A673 (cell line): Measurements from ENCODE around the gene LRBA. TPM values are rescaled to one million over a fixed set of nuclear protein-coding genes. Genes with fewer than 3 reads are reported as not detected.

Experiments used
- BruUV-seq: library from RNA; stranded (reverse); fragments of 400-500 nt; replicated peaks from 2 replicates; lab custom pipeline; 2021; lab: Mats Ljungman, UMichigan
- CTCF ChIA-PET: fragments of 300-600 bp; sonication (Branson Sonifier 250); formaldehyde crosslinking; loops from one replicate; lab custom pipeline; 2022; ENCODE audit warnings: antibody characterized with exemption; lab: Charles Lee
- POLR2A ChIA-PET: fragments of 300-600 bp; sonication (Branson Sonifier 250); formaldehyde crosslinking; loops from one replicate; lab custom pipeline; 2022; ENCODE audit warnings: antibody characterized with exemption; ENCODE audit not compliant: low non-redundant PET; lab: Charles Lee
- DNase-seq: peaks from one replicate; pipeline ENCODE4 v3.0.0-alpha.2; 2015; ENCODE audit warnings: low spot score
- H3K27ac ChIP-seq: fragments of 200-600 bp; sonication (generic); 2 replicates; pipeline ENCODE4 v1.5.1; 2016; ENCODE audit warnings: mixed run types, low read depth, mild to moderate bottlenecking, mixed read lengths, antibody characterized with exemption, low read length; ENCODE audit not compliant: poor library complexity, severe bottlenecking
- H3K27me3 ChIP-seq: fragments of 200-600 bp; sonication (generic); replicated peaks from 2 replicates; pipeline ENCODE4 v1.6.1; 2017; ENCODE audit warnings: mixed run types, low read depth, mild to moderate bottlenecking, mixed read lengths, antibody characterized with exemption, low read length; ENCODE audit not compliant: insufficient read depth, poor library complexity
- H3K36me3 ChIP-seq: fragments of 200-600 bp; sonication (generic); 2 replicates; pipeline ENCODE4 v1.6.1; 2016; ENCODE audit warnings: mixed run types, mild to moderate bottlenecking, mixed read lengths, antibody characterized with exemption, low read length; ENCODE audit not compliant: insufficient read depth, poor library complexity, severe bottlenecking
- H3K4me1 ChIP-seq: fragments of 200-600 bp; sonication (generic); 2 replicates; pipeline ENCODE4 v1.6.1; 2017; ENCODE audit warnings: mixed run types, mild to moderate bottlenecking, mixed read lengths, antibody characterized with exemption, low read length; ENCODE audit not compliant: insufficient read depth, poor library complexity, severe bottlenecking
- H3K4me3 ChIP-seq: fragments of 200-600 bp; sonication (generic); 2 replicates; pipeline ENCODE4 v1.5.1; 2016; ENCODE audit warnings: low read depth, mixed run types, mild to moderate bottlenecking, mixed read lengths, low read length; ENCODE audit not compliant: poor library complexity, severe bottlenecking
- H3K9me3 ChIP-seq: fragments of 200-600 bp; sonication (generic); 2 replicates; pipeline ENCODE4 v1.6.1; 2016; ENCODE audit warnings: mixed run types, low read depth, mild to moderate bottlenecking, mixed read lengths, antibody characterized with exemption, low read length; ENCODE audit not compliant: poor library complexity, severe bottlenecking
- CTCF ChIP-seq: fragments of 300-800, 200-600 bp; sonication (generic); conservative IDR thresholded peaks from 2 replicates; pipeline ENCODE4 v1.5.1; 2017; ENCODE audit warnings: low read depth, mild to moderate bottlenecking, antibody characterized with exemption, low read length, moderate library complexity, mixed read lengths
- EZH2 ChIP-seq: fragments of 200-600 bp; sonication (generic); IDR thresholded peaks from 2 replicates; pipeline ENCODE4 v1.6.1; 2017; ENCODE audit warnings: borderline replicate concordance, low read depth, mild to moderate bottlenecking, mixed read lengths, antibody characterized with exemption, low read length; ENCODE audit not compliant: poor library complexity, severe bottlenecking
- intact Hi-C: fragments of 100-400 bp; cut with micrococcal nuclease; formaldehyde crosslinking; loops from one replicate; pipeline ENCODE4 v1.10.0; 2022; ENCODE audit not compliant: unreplicated experiment
- total RNA-seq: library from RNA; stranded (reverse); gene quantifications from 2 replicates; pipeline ENCODE4 v1.2.3, GENCODE V29; 2021

Gene LRBA
- total RNA-seq, 1 experiment from 2014 or later = 35.7 TPM

- POLR2A ChIA-PET = no interaction called here
- BruUV-seq = no TSS peak
Measured at GRCh38 chr4:150720973-150721518, 294.0 kb downstream of the LRBA start.

GRCh38 chr4:150717952-150718351 lies 297.1 kb downstream of the LRBA start:
- H3K36me3 ChIP-seq = no peaks in the 10 kb centered on the region
- no peaks in the 10 kb centered on the region for H3K9me3 ChIP-seq
- H3K4me3 ChIP-seq = no peak overlapping the region
- no peak for DNase-seq
- ChIA-PET CTCF (no interaction called here), POLR2A (no interaction called here)
- TF ChIP-seq EZH2 (no peak), CTCF (no peak)
- H3K27me3 ChIP-seq = no peaks in the 10 kb centered on the region
- H3K4me1 ChIP-seq = peaks cover 3% of the 10 kb centered on the region
- intact Hi-C loops = no loop called here
- no peak overlapping the region for H3K27ac ChIP-seq
- BruUV-seq = no TSS peak

More at GRCh38 chr4:150720973-150721518, 294.0 kb downstream of the LRBA start:
- H3K27ac ChIP-seq = no peak overlapping the region
- H3K9me3 ChIP-seq = peaks cover 8% of the 10 kb centered on the region
- no peaks in the 10 kb centered on the region for H3K36me3 ChIP-seq
- CTCF ChIA-PET = no interaction called here
- DNase-seq = no peak
- H3K4me1 ChIP-seq = peaks cover 9% of the 10 kb centered on the region
- TF ChIP-seq CTCF (no peak), EZH2 (no peak)
- intact Hi-C loops = no loop called here
- no peak overlapping the region for H3K4me3 ChIP-seq
- H3K27me3 ChIP-seq = no peaks in the 10 kb centered on the region

GRCh38 chr4:150714462-150715438 lies 300.3 kb downstream of the LRBA start:
- no peak overlapping the region for H3K27ac ChIP-seq
- intact Hi-C loops = no loop called here
- CTCF ChIA-PET = interaction anchor here (0.7 kb wide), 1 partner anchor 44 kb away, joined by 3 read pairs; no protein-coding TSS in a partner anchor
- DNase-seq = no peak
- no peaks in the 10 kb centered on the region for H3K4me1 ChIP-seq
- H3K27me3 ChIP-seq = no peaks in the 10 kb centered on the region
- H3K9me3 ChIP-seq = no peaks in the 10 kb centered on the region
- TF ChIP-seq CTCF (no peak), EZH2 (no peak)
- POLR2A ChIA-PET = no interaction called here
- no peaks in the 10 kb centered on the region for H3K36me3 ChIP-seq
- no peak overlapping the region for H3K4me3 ChIP-seq
- no TSS peak for BruUV-seq
